Measurements from ENCODE around the gene IL17RE.

IL17RE gene

DNA sequence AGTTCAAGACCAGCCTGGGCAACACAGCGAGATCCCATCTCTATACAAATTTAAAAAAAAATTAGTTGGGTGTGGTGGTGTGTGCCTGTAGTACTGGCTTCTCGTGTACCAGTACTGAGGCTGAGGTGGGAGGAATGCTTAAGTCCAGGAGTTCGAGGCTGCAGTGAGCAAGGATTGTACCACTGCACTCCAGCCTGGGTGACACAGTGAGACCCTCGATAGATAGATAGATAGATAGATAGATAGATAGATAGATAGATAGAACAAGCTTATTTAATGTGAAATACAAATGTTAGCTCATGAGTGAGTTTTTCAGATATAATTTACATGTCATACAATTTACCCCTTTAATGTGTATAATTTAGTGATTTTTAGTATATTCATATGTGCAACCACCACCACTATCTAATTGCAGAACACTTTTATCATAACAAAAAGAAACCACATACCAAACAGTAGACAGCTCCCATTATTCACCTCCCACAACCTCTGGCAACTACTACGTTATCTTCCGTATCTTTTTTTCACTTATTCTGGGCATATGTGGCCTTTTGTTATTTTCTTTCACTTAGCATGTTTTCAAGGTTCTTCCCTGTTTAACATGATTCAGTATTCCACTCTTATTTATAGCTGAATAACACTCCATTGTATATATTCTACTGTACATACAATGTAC, 62.7 kb downstream of the IL17RE start:
- no peak for DNase-seq

Data from NCI-H2029 (cell line).